ENCODE data around the gene DBN1. TPM values are rescaled to one million over a fixed set of nuclear protein-coding genes. Genes with fewer than 3 reads are reported as not detected.
"Not testable (repeated sequence)": the region's sequence is repeated elsewhere in the genome, so short reads cannot be mapped to it uniquely, and the experiment has no call there.

DBN1 gene
- total RNA-seq, 1 experiment from 2014 or later: 41.6 TPM

DNA sequence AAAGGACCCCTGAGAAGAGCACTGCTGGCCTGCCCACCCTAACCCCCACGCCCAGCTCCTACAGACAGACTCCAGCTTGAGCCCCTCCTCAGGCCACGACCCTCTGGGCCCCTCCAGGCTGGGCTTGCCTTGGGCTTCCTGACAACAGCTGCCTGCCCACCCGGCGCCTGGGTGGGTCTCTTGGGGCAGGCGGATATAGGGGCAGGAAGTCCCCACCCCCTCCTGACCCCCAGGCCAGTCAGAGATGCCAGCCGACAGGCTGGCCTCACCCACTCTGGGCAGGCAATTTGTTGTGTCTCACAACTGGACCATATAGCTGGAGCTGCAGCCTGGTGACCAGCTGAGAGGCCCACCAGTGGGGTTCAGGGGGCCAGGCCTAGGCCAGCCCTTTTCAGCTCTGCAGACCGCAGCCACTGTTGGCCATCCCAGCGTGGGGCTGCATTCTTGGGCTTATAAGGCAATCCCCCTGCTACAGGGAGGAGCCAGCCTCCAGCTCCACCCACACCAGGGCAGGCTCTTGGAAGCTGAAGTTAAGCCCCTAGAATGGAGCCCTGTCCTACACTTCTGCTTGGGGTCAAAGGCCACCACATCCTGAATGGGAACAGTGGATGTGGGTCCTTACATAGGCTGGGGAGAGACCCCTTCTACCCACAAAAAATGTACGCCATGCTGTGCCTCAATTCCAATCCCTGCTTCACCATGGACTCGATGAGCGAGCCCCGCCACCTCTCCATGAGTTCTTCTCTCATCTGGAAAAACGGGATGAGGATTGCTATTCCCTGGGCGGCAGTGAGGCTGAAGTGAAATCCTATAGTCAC lies 22.0 kb upstream of the DBN1 start:
- DNase-seq (ENCODE audit: low read depth, low spot score): peak; percentile 43
- in situ Hi-C loops (cut with HindIII; ENCODE audit: low pct_unique_long_range_greater_than_20kb, low sequenced_read_pairs): no loop called here

GRCh38 chr5:177494346-177495195 lies 21.1 kb upstream of the DBN1 start:
- in situ Hi-C loops (cut with HindIII; ENCODE audit: low pct_unique_long_range_greater_than_20kb, low sequenced_read_pairs): no loop called here
- DNase-seq (ENCODE audit: low read depth, low spot score): peak; percentile 34

GRCh38 chr5:177493795-177494345 lies 20.4 kb upstream of the DBN1 start:
- in situ Hi-C loops (cut with HindIII; ENCODE audit: low pct_unique_long_range_greater_than_20kb, low sequenced_read_pairs): no loop called here
- no peak for DNase-seq (ENCODE audit: low read depth, low spot score)

DNA sequence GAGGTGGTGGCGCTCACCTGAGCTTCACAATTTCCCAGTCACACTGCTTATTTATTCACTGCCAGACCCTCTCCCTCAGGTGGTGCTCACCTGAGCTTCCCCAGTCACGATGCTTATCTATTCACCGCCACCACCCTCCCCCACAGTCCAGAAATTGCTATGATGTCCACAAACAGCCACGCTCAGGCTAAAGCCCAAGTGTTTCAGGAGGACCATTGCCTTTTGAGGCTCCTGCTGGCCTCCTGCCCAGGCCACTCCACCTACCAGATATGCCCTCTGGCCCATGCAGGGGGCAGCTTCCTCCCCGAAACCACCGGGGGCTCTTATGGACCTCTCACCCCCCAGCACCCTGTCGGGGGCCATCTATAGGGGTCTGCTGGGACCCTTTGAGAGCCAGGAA lies 19.4 kb upstream of the DBN1 start:
- in situ Hi-C loops (cut with HindIII; ENCODE audit: low pct_unique_long_range_greater_than_20kb, low sequenced_read_pairs): no loop called here
- no peak for DNase-seq (ENCODE audit: low read depth, low spot score)

DNA sequence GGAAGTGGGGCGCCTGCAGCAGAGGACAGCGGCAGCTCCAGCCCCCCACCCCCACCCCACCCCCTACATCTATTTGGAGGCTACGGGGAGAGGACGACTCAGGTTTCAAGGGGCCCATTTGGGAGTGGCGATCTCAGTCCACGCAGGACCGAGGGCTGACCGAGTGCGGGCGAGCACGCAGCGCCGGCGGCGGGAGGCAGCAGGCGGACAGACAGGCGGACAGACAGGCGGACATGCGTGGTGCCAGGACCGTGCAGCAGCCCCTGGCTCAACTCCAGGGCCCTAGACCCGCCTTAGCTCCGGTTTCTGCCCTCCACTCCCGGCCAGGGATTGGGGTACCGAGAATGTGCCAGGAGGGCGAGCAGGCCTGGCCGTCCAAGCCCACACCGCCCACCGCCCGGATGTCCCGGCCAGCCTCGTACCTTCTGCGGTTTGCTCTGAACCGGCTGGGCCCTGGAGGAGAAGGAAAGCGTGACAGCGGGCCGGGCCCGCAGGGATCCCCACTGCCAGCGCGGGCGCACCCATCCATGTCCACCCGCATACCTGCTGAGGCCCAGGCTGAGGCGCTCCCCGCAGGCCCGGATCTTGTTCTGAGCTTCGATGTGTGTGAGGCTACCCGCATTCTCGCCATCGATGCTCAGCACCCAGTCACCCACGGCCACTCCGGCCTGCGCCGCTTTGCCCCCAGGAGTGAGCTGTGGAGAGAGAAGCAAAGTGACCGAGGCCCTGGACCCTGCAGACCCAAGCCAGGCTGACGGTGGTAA lies 18.7 kb upstream of the DBN1 start:
- in situ Hi-C loops (cut with HindIII; ENCODE audit: low pct_unique_long_range_greater_than_20kb, low sequenced_read_pairs): no loop called here

GRCh38 chr5:177491429-177491945 lies 18.1 kb upstream of the DBN1 start:
- in situ Hi-C loops (cut with HindIII; ENCODE audit: low pct_unique_long_range_greater_than_20kb, low sequenced_read_pairs): no loop called here
- DNase-seq (ENCODE audit: low read depth, low spot score): peak; percentile 64

More for the DNA sequence above, 18.7 kb upstream of the DBN1 start:
- no peak for DNase-seq (ENCODE audit: low read depth, low spot score)

- in situ Hi-C loops (cut with HindIII; ENCODE audit: low pct_unique_long_range_greater_than_20kb, low sequenced_read_pairs): no loop called here
- DNase-seq (ENCODE audit: low read depth, low spot score): no peak
Measured at GRCh38 chr5:177490992-177491391, 17.6 kb upstream of the DBN1 start.

DNA sequence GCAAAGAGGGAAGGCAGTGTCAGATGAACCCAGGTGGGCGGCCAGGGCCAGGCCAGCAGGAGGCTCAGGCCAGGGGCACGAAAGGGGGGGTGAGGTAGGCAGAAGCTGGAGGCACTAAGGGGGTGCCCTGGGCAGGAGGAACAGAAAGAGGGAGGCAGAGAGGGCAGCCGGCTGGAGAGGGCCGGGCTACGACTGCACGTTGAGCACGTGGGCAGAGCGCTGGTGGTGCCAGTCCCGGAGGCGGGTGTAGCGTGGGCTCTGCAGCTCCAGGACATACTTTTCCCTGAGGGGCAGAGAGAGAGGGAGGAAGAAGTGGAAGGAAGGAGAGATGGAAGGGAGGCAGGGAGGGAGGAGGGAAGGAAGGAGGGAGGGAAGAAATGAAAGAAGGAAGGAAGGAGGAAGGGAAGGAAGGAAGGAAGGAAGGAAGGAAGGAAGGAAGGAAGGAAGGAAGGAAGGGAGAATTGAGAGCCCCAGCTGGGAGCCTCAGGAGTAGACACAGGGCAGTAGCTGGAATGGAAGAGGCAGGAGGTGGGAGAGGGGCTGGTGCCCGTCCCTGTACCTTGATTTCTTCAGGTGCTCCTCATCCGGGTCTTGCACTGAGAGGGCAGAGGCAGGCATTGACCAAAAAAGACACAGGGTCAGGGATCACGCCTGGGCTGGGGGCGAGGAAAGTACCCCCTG lies 17.0 kb upstream of the DBN1 start:
- in situ Hi-C loops (cut with HindIII; ENCODE audit: low pct_unique_long_range_greater_than_20kb, low sequenced_read_pairs): no loop called here
- no peak for DNase-seq (ENCODE audit: low read depth, low spot score)

DNA sequence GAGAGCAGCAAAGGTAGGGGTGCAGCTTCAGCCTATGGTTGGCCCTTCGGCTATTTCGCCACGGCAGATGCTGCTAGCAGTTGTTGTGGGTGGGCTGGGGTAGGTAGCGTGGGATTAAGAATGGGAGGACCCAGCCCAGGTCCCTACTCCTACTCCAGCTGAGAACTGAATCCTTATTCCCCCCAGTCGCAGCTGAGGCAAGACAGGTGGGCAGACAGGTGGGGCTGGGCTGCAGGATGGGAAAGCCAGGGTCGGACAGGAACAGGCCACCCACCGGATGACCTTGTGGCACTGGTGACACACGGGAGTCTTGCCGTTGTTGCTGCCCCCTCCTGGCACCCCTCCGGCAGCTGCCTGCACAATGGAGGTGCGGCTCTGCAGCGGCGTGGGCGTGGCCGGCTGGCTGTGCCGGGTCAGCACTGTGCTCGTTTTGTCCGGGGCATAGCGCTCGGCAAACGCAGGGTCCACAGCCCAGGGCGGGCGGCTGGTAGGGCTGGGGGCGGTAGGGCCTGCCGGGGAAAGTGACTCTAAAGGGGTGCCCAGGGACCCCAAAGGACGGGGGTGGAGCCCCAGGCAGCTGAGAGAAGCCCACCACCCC lies 15.8 kb upstream of the DBN1 start:
- in situ Hi-C loops (cut with HindIII; ENCODE audit: low pct_unique_long_range_greater_than_20kb, low sequenced_read_pairs): no loop called here
- DNase-seq (ENCODE audit: low read depth, low spot score): no peak

GRCh38 chr5:177487975-177488374 lies 14.5 kb upstream of the DBN1 start:
- no peak for DNase-seq (ENCODE audit: low read depth, low spot score)
- in situ Hi-C loops (cut with HindIII; ENCODE audit: low pct_unique_long_range_greater_than_20kb, low sequenced_read_pairs): no loop called here

- no peak for DNase-seq (ENCODE audit: low read depth, low spot score)
- in situ Hi-C loops (cut with HindIII; ENCODE audit: low pct_unique_long_range_greater_than_20kb, low sequenced_read_pairs): no loop called here
Measured at GRCh38 chr5:177487144-177487543, 13.7 kb upstream of the DBN1 start.

DNA sequence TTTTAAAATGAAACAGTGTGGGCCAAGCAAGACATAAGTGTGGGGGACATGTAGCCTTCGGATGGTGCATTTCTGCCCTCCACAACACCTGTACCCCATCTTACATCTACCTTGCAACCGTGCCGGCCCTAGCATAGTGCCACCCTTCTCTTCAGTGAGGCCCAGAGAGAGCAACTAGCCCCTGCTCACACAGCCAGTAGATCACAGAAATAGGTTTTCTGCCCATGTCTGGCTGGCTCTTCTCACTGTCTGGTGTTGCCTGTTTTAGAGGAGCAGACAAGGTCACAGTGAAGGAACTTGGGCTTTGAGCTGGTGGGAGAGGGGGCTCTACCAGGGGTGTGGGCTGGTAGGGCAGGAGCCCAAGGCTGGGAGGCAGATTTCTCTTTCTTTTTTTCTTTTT lies 12.8 kb upstream of the DBN1 start:
- DNase-seq (ENCODE audit: low read depth, low spot score): no peak
- in situ Hi-C loops (cut with HindIII; ENCODE audit: low pct_unique_long_range_greater_than_20kb, low sequenced_read_pairs): no loop called here

- DNase-seq (ENCODE audit: low read depth, low spot score); in situ Hi-C loops (cut with HindIII; ENCODE audit: low pct_unique_long_range_greater_than_20kb, low sequenced_read_pairs): not testable (repeated sequence)
Measured at GRCh38 chr5:177485753-177486152, 12.3 kb upstream of the DBN1 start.

- no peak for DNase-seq (ENCODE audit: low read depth, low spot score)
- in situ Hi-C loops (cut with HindIII; ENCODE audit: low pct_unique_long_range_greater_than_20kb, low sequenced_read_pairs): no loop called here
Measured at GRCh38 chr5:177484902-177485549, 11.6 kb upstream of the DBN1 start.

- no peak for DNase-seq (ENCODE audit: low read depth, low spot score)
- in situ Hi-C loops (cut with HindIII; ENCODE audit: low pct_unique_long_range_greater_than_20kb, low sequenced_read_pairs): no loop called here
Measured at GRCh38 chr5:177483994-177484901, 10.8 kb upstream of the DBN1 start.
